Caco-2 (cell line): ENCODE measurements around the gene SPEG. TPM values are rescaled to one million over a fixed set of nuclear protein-coding genes. Genes with fewer than 3 reads are reported as not detected.
A peak's percentile ranks its signal among the peaks of the same experiment; 100 is the strongest.

Experiments used
- BruUV-seq: library from RNA; stranded (reverse); fragments of 400-500 nt; replicated peaks from 2 replicates; lab custom pipeline; 2021; lab: Mats Ljungman, UMichigan
- CTCF ChIA-PET: fragments of 300-600 bp; sonication (Branson Sonifier 250); formaldehyde crosslinking; loops from one replicate; lab custom pipeline; 2022; ENCODE audit warnings: antibody characterized with exemption; lab: Charles Lee
- POLR2A ChIA-PET: fragments of 300-600 bp; sonication (Branson Sonifier 250); formaldehyde crosslinking; loops from one replicate; lab custom pipeline; 2022; ENCODE audit warnings: antibody characterized with exemption; lab: Charles Lee
- DNase-seq, 2 experiments: peaks; one replicate each; pipeline versions ENCODE4 v3.0.0 to v3.0.0-alpha.2; 2020 to 2022
- H3K27me3 ChIP-seq: replicated peaks from 2 replicates; pipeline ENCODE4 v1.6.0; 2011; ENCODE audit warnings: low read length; ENCODE audit not compliant: control insufficient read depth, insufficient read depth
- H3K36me3 ChIP-seq: 2 replicates; pipeline ENCODE4 v1.5.1; 2011; ENCODE audit warnings: low read length; ENCODE audit not compliant: control insufficient read depth, insufficient read depth
- H3K4me1 ChIP-seq: fragments of 250-450 bp; sonication (Bioruptor Pico); 2 replicates; pipeline ENCODE4 v1.5.1; 2020; ENCODE audit warnings: mild to moderate bottlenecking
- H3K4me3 ChIP-seq: 2 replicates; pipeline ENCODE4 v1.5.1; 2011; ENCODE audit warnings: low read depth, mild to moderate bottlenecking, control low read depth, low read length
- H3K9me3 ChIP-seq: fragments of 250-450 bp; sonication (Bioruptor Pico); 2 replicates; pipeline ENCODE4 v1.5.1; 2020; ENCODE audit warnings: mild to moderate bottlenecking, moderate library complexity
- H3K27ac Mint-ChIP-seq: one replicate; pipeline ENCODE4 v1.8.0; 2022; ENCODE audit warnings: mixed read lengths; ENCODE audit not compliant: unreplicated experiment
- H3K27me3 Mint-ChIP-seq: one replicate; pipeline ENCODE4 v1.8.0; 2022; ENCODE audit warnings: mixed read lengths; ENCODE audit not compliant: insufficient read depth, unreplicated experiment
- H3K36me3 Mint-ChIP-seq: one replicate; pipeline ENCODE4 v1.8.0; 2022; ENCODE audit warnings: mild to moderate bottlenecking, mixed read lengths; ENCODE audit not compliant: insufficient read depth, unreplicated experiment
- H3K4me1 Mint-ChIP-seq: one replicate; pipeline ENCODE4 v1.8.0; 2022; ENCODE audit warnings: low read depth, mixed read lengths; ENCODE audit not compliant: unreplicated experiment
- H3K4me3 Mint-ChIP-seq: one replicate; pipeline ENCODE4 v1.8.0; 2022; ENCODE audit warnings: mild to moderate bottlenecking, moderate library complexity, mixed read lengths; ENCODE audit not compliant: unreplicated experiment
- H3K9me3 Mint-ChIP-seq: one replicate; pipeline ENCODE4 v1.8.0; 2022; ENCODE audit warnings: mixed read lengths; ENCODE audit not compliant: unreplicated experiment
- intact Hi-C: fragments of 100-400 bp; cut with micrococcal nuclease; formaldehyde crosslinking; loops from one replicate; pipeline ENCODE4 v1.10.0; 2022; ENCODE audit not compliant: unreplicated experiment
- total RNA-seq: library from RNA; stranded (reverse); gene quantifications from 2 replicates; pipeline ENCODE4 v1.2.3, GENCODE V29; 2022
- TF ChIP-seq, protein P1 (sequence below), 2 experiments: fragments of 200-600 bp in 1 of 2; IDR thresholded peaks; 1 replicate in 1 of 2; 2 replicates in 1 of 2; pipeline versions ENCODE4 v1.5.1 to v1.8.0; 2011 to 2022; ENCODE audit warnings: antibody characterized with exemption in 1 of 2, control low read depth in 1 of 2, inconsistent platforms in 1 of 2, low read depth in 1 of 2, low read length in 1 of 2, mild to moderate bottlenecking in 1 of 2, moderate library complexity in 1 of 2; ENCODE audit not compliant: insufficient read depth in 1 of 2, severe bottlenecking in 1 of 2, unreplicated experiment in 1 of 2

Gene SPEG
- total RNA-seq, 1 experiment from 2014 or later, result 18.6 TPM

DNA sequence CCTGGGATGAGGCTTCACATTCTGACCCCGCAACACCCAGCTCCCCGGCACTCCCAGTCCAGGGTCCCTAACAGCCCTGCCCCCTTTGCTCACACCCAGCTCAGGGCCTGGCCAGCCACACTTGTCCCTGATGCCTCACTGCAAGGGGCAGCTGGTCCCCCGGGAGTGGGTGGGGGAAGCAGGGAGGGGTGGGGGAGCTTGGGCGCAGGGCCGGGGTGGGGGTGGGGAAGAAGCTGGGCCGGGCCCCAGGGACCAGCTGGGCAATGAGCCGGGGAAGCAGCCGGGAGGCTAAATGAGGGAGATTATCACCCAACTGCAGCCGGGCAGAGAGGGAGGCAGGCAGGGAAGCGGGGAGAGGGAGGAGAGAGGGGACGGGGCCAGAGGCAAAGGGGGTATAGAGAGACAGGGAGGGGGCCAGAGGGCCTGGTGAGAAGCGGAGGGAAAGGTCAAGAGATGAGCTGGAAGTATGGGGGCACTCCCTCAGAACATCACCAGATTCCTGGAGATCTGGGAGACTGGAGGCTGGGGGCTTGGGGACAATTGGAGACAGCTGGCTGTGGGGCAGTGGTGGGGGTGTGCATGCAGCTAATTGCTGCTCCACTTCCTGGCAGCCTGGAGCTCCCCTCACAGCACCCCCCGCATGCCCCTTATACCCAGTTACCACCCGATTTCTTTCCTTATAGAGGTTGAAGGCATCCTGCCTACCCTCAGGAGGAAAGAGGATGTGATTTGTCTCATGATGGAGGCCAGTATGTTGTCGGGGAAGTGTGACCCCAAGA lies 77.1 kb downstream of the SPEG start:
- no peak for DNase-seq
- H3K27me3 Mint-ChIP-seq, result peaks cover 26% of the 10 kb centered on the region
- ChIA-PET POLR2A (interaction anchor here (0.9 kb wide), 1 partner anchor 13 kb away, joined by 3 read pairs; the partner anchor contains the start of gene GMPPA), CTCF (interaction anchor here (0.6 to 4.7 kb wide), 6 partner anchors 9 to 233 kb away, joined by 3 to 80 read pairs (median 6); partner anchors contain the start of gene GMPPA)
- peaks cover 12% of the 10 kb centered on the region for H3K4me1 ChIP-seq
- no peaks in the 10 kb centered on the region for H3K36me3 Mint-ChIP-seq
- H3K4me1 Mint-ChIP-seq, result peaks cover 18% of the 10 kb centered on the region
- BruUV-seq, result no TSS peak
- H3K27ac Mint-ChIP-seq, result no peak overlapping the region
- H3K36me3 ChIP-seq, result no peaks in the 10 kb centered on the region
- H3K9me3 Mint-ChIP-seq, result no peaks in the 10 kb centered on the region
- no peaks in the 10 kb centered on the region for H3K9me3 ChIP-seq
- no peak overlapping the region for H3K4me3 ChIP-seq
- H3K27me3 ChIP-seq, result peaks cover 5% of the 10 kb centered on the region; the same call in 1 of the 2 replicates
- TF ChIP-seq, protein P1, sequence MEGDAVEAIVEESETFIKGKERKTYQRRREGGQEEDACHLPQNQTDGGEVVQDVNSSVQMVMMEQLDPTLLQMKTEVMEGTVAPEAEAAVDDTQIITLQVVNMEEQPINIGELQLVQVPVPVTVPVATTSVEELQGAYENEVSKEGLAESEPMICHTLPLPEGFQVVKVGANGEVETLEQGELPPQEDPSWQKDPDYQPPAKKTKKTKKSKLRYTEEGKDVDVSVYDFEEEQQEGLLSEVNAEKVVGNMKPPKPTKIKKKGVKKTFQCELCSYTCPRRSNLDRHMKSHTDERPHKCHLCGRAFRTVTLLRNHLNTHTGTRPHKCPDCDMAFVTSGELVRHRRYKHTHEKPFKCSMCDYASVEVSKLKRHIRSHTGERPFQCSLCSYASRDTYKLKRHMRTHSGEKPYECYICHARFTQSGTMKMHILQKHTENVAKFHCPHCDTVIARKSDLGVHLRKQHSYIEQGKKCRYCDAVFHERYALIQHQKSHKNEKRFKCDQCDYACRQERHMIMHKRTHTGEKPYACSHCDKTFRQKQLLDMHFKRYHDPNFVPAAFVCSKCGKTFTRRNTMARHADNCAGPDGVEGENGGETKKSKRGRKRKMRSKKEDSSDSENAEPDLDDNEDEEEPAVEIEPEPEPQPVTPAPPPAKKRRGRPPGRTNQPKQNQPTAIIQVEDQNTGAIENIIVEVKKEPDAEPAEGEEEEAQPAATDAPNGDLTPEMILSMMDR (IDR thresholded peaks at IDR 0.05; ENCODE audit: insufficient read depth in 1 of 2, low read depth in 1 of 2, low read length in 1 of 2, severe bottlenecking in 1 of 2, unreplicated experiment in 1 of 2), result no peak
- intact Hi-C loops, result no loop called here
- H3K4me3 Mint-ChIP-seq, result no peak overlapping the region

DNA sequence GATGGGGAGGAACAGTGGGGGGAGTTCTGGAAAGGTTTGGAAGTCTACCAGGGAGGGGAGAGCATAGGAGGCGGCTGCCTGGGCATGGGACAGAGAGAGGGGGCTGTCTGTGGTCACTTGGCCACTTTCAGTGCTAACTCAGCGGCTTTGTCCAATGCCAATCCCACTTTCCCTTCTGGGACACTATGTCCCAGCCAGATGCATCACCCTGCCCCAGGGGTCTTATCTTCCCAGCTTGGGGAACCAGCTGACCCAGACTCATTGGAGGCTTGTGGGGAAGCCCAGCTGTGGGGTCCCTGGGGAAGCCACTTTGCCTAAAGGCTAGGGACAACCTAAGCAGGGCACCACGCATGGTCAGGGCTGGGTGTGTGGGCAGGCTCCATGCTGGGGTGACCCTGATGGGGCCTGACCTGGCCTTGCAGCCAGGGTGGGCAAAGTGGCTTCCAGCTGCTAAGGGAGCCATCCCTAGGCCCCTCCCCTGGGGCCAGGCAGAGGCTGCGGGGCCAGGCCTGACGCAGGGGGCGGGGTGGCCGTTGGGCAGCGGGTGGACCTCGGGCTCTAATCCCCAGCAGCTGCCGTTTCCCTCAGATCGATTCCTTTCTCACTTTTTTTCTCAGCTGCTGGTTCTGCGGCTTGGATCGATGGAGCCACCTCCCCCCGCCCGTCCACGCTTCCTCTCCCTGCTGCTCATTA lies 78.0 kb downstream of the SPEG start:
- H3K4me3 ChIP-seq, result no peak overlapping the region
- no peak overlapping the region for H3K27ac Mint-ChIP-seq
- H3K27me3 ChIP-seq, result peaks cover 5% of the 10 kb centered on the region; the same call in 1 of the 2 replicates
- no peaks in the 10 kb centered on the region for H3K9me3 ChIP-seq
- TF ChIP-seq, protein P1 (IDR thresholded peaks at IDR 0.05; ENCODE audit: insufficient read depth in 1 of 2, low read depth in 1 of 2, low read length in 1 of 2, severe bottlenecking in 1 of 2, unreplicated experiment in 1 of 2), result no peak
- no peak overlapping the region for H3K4me3 Mint-ChIP-seq
- no peaks in the 10 kb centered on the region for H3K9me3 Mint-ChIP-seq
- DNase-seq, result no peak
- H3K36me3 ChIP-seq, result no peaks in the 10 kb centered on the region
- CTCF ChIA-PET, result interaction anchor here (0.5 to 4.7 kb wide), 5 partner anchors 8 to 17 kb away, joined by 3 to 80 read pairs (median 4); partner anchors contain the start of gene GMPPA
- no peaks in the 10 kb centered on the region for H3K36me3 Mint-ChIP-seq
- POLR2A ChIA-PET, result no interaction called here
- peaks cover 18% of the 10 kb centered on the region for H3K4me1 Mint-ChIP-seq
- peaks cover 12% of the 10 kb centered on the region for H3K4me1 ChIP-seq
- intact Hi-C loops, result no loop called here
- BruUV-seq, result no TSS peak
- H3K27me3 Mint-ChIP-seq, result peaks cover 31% of the 10 kb centered on the region

DNA sequence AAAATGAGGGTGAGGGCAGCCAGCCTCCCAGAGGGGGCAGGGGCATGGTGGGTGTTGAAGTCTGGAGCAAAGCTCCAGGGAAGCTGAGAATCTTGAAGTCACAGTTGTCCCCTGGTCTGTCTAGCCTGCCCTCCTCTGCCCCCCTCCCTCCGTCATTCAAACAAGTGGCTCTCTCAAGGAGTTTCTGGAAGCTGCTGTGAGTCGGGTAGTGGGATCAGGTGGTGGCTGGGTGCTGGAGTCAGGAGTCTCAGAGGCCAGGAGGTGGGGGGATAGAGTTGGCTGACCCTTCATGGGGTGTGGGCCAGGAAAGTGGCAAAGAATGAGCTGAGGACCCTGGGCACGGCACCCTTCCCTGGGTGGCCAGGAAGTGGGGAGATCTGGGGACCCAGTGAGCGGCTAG lies 79.1 kb downstream of the SPEG start:
- no peak overlapping the region for H3K4me3 ChIP-seq
- no peaks in the 10 kb centered on the region for H3K36me3 Mint-ChIP-seq
- intact Hi-C loops, result no loop called here
- ChIA-PET CTCF (interaction anchor here (0.9 to 1.9 kb wide), 4 partner anchors 12 to 22 kb away, joined by 4 to 8 read pairs (median 6); partner anchors contain the start of gene GMPPA), POLR2A (no interaction called here)
- no peaks in the 10 kb centered on the region for H3K36me3 ChIP-seq
- H3K27ac Mint-ChIP-seq, result no peak overlapping the region
- peaks cover 12% of the 10 kb centered on the region for H3K4me1 ChIP-seq
- no peaks in the 10 kb centered on the region for H3K9me3 ChIP-seq
- DNase-seq, result no peak
- no peaks in the 10 kb centered on the region for H3K9me3 Mint-ChIP-seq
- peaks cover 5% of the 10 kb centered on the region; the same call in 1 of the 2 replicates for H3K27me3 ChIP-seq
- TF ChIP-seq, protein P1 (IDR thresholded peaks at IDR 0.05; ENCODE audit: insufficient read depth in 1 of 2, low read depth in 1 of 2, low read length in 1 of 2, severe bottlenecking in 1 of 2, unreplicated experiment in 1 of 2), result no peak
- no TSS peak for BruUV-seq
- H3K4me3 Mint-ChIP-seq, result peak overlapping the region; percentile 40
- H3K4me1 Mint-ChIP-seq, result peaks cover 18% of the 10 kb centered on the region
- peaks cover 31% of the 10 kb centered on the region for H3K27me3 Mint-ChIP-seq
